GM19023 (cell line): Measurements from ENCODE around the gene TMEM167B.
A peak's percentile ranks its signal among the peaks of the same experiment; 100 is the strongest.

ENCODE experiments used
- ATAC-seq: cut with Tn5 transposase; IDR thresholded peaks from one replicate; pipeline ENCODE4 v1.9.1; 2021; ENCODE audit warnings: mild to moderate bottlenecking, moderate library complexity; ENCODE audit not compliant: unreplicated experiment

TMEM167B gene

DNA sequence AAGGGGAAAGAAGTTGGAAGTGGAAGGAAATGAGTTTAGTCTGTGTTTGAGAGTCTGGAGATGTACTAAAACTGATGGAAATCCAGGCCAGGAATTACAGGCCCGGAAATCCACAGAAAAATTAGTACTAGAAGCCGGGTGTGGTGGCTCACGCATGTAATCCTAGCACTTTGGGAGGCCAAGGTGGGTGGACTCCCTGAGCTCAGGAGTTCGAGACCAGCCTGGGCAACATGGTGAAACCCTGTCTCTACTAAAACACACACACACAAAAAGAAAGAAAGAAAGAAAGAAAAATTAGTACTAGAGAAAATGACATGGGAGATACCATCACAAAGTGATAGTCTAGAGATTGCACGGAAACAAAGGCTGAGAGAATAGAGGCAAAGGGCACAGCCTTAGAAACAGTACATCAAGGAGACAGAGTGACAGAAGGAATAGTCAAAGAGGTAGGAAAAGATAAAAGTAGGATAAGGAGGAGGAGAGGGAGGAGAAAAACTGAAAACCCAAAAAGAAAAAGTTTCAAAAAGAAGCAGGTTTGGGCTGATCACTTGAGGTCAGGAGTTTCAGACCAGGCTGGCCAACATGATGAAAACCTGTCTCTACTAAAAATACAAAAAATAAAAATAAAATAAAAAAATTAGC lies 10.0 kb upstream of the TMEM167B start:
- no peak for ATAC-seq

DNA sequence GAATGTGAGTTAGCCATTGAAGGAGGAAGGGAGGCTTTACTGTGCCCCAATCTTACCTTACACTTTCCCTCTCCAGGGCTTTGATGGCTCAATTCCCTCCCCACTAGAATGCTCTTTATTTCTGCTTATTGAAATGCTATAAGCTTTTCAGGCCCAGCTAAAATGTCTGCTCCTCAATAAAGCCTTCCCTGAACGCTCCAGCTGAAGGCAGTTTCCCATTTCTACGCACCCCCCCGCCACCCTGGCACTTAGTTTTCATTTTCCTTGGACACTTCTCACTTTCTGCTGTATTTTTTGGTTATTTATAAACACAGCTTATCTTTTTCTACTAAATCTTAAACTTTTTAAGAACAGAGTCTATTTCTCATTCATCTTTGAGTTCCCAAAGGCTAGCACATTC lies 7.1 kb upstream of the TMEM167B start:
- ATAC-seq = no peak

DNA sequence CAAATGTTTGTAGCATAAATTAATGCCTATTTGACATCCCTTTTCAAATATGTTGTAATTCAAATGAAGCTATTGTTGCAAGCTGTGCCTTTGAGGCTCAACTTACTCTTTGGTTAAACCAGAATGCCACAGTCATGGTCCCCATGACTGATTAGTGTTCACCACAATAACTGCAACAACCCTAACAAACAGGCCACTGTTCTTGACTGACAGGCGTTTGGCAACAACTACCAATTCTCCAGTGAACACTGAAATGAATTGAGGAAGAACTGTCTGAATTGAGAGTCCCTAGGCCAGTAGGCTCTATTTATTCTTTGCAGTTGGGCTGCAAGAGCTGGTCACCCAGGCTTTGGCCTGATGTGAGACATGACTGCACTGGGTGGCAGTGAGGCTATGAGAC lies 6.6 kb upstream of the TMEM167B start:
- ATAC-seq = no peak

DNA sequence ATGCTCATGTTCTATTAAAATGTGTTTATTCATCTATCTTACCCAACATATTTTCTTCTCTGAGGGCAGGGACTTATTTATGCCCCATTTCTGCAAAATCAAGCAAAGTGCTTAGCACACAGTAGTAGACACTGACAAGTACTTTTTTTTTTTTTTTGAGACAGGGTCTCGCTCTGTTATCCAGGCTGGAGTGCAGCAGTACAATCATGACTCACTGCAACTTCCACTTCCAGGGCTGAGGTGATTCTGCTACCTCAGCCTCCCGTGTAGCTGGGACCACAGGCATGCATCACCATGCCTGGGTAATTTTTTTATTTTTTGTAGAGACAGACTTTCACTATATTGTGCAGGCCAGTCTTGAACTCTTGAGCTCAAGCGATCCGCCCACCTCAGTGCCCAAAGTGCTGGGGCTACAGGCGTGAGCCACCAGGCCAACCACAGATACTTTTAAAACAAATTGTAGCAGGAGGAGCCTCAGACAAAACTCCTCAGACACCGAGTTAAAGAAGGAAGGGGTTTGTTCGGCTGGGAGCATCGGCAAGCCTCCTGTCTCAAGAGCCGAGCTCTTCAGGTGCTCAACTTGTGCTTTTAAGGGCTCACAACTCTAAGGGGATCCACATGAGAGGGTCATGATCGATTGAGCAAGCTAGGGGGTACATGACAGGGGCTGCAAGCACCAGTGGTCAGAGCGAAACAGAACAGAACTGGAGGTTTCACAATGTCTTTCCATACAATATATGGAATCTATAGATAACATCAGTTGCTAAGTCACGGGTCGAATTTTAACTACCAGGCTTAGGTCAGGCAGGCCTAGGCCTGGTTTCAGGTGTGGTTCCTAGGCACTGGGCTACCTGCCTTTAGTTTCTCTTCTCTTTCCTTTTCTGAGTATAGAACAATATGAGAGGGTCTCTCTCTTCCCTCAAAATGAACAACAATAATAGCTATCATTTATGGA lies 5.7 kb upstream of the TMEM167B start:
- no peak for ATAC-seq

DNA sequence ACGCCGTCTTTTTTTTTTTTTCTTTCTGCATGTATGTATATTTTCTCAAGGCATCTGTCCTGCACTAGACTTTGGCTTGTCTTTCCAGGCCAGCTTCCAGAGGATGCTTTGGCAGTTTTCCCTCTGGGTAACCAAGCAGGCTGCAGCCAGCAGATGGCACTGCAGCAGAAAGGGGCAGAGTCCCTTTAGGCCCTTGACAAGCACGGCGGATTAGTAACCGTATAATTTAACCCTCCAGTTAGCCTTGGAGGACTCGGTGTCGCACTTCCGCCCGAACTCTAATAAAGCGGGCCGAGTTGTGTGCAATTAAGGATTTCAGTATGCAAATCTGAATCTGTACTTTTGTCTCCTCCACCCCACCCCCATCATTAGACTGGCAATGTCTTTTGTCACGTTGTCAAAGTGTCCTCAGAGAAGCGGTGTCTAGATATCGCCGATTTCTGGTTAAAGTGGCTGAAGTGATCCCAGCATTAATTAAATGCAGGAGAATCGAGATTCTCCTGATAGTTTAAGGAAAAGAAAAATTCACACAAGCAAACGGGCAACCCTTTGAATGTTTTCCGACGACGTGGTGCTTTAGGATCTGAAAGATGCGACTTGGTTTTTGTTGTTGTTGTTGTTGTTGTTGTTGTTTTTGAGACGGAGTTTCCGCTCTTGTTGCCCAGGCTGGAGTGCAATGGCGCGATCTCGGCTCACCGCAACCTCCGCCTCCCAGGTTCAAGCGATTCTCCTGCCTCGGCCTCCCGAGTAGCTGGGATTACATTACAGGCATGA lies 1.1 kb upstream of the TMEM167B start:
- ATAC-seq = no peak

DNA sequence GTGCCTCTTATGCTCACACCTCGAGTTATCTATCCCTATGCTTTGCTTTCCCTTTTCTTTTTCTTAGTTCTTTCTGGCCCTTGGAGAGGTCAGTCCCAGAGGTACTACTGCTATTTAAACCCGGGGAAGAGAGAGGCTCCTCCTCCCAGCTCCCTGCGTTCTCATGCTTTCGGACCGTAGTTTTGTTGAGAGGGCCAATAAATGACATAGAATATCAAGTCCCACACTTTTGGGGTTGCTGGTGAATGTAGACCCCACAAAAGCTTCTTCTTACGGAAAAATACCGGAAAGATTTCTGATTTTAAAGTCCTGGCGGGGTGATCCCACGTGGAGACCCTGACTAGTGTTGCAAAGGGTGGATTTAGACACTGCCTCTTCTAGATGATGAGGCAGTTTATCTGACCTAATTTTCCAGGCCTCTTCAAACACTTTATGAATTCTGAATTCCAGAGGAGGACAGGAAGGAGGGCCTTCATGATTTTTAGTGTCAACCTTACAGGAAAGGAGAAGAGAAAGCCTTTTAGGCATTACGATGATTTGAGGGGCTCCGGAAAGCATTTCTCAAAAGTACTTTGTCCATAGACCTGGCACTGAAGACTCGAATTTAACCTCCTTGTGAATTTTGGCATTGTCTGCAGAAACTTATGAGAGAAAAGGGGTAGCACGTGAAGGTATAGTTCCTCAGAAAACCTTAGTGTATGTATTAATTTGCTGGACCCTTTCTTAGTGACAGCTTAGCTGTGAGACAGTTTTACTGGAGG lies 694 bp downstream of the TMEM167B start:
- ATAC-seq = peak; percentile 62

DNA sequence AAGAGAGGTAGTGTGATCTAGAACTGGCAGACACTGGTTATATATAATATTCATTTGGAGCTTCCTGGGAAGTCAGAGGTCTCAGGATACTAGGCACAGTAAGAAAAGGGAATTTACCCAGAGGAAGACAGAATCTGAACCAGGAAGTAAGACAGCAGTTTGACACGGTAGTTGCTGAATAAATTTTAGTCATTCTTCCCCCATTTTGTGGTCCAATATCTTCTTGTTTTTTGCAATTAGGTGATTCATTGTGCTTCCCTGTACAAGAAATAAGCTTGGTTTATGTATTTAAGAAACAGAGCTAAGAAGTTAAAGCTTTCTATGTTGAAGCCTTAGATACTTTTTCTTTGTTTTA lies 1.3 kb downstream of the TMEM167B start:
- no peak for ATAC-seq

DNA sequence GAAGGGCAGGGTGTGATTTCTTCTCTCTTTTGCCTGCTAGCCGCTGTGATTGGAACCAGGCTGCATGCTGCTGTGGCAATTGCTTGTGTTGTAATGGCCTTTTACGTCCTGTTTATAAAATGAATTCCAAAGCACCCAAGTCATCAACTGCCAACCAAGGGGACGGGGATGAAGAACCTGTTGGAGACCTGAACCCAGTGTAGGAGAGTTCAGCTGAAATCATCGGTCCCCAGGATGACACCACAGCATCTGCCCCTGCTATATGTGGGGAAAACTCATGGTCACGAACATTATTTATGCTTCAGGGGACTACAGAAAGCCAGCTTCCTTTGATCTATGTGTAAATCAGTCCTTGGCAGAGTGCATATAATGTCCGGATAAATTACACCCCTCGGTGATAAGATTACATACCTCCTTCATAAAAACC lies 3.8 kb downstream of the TMEM167B start:
- ATAC-seq = no peak

DNA sequence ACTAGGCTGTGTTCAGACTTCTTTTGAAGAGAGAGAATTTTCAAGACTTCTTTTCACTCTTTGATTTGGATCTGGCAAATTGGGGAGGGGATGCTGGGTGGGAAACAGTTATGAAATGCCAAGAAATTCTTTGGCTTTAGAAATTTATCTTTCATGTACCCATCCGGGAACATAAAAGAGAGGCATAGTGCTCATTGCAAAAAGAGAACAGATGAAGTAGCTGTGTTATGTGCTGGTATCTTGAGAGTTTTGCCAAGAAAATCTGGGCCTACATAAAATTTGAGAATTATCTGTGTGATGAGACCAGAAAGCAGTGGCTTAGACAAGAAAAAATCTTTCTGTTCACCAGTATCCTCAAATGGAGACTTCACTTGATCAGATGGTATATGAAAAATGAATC lies 4.3 kb downstream of the TMEM167B start:
- ATAC-seq = no peak

DNA sequence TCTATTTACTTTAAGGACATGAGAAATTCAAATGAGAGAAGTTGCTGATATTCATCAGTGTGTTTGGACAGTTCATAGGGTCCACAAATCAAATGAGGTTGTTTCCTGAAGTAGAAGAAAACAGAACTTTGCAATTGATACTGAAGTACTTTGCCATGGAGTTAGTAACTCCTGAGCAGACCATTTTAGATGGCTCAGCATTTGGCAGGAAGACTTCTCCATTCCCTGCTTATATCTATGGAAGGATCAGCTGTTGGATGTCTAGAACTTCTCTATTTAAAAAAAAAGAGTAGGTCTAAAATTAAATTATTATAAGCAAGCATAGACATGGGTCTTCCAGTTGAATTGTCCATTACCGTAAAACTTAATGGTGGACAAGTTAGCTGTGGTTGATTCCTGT lies 5.1 kb downstream of the TMEM167B start:
- no peak for ATAC-seq

DNA sequence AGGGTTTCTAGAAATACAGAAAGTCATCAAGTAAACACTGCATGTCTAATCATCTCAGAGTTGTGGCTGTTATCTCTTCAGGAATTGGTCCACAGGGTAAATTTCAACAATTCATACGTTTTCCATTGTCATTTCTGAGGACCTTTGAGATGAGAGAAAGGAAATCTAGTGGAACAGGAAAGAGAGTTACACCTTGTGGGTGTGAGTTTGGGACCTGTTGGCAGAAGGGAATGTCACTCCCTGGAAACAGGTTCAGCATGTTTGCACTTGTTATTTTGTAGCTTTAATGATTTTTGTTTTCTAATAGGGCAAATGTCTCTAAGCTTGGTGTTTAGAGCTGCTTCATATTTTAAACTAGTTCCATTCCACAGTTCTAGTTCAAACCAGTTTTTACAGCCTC lies 5.6 kb downstream of the TMEM167B start:
- no peak for ATAC-seq

DNA sequence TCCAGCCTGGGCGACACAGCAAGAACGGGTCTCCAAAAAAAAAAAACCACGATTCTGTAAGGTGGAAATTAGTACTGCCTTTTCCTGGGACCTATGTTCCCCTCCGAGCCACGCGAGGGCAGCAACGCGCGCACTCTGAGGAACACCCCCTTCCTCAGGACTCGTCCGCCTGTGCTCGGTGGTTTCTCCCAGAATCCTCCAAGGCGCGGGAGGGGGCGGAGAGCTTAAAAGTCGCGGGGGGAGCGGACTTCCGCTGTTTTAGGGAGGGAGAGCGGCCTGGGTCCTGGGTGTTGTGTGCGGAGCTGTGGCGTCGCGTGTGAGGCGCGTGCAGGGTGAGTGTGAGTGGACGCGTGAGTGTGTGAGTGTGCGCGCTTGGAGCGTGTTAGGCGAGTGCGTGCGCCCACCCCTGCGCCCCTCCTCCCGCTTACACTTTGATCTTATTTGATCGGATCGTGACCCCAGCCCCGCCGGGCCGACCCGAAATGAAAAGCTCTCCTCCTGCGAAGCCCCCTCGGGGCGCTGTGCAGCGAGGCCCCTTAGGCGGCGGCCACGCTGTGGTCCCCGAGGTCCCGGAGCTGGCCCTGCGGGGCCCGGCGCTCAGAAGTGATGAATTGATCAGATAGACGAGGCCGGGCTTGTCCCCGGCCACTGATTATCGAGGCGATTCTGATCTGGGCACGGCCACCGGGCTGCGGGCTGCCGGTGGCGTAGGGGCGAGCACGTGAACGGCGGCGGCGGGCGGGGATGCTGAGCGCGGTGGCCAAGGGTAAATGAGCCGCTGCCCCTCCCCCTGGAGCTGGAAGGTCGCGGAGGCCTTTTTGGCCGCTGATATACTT lies 9.6 kb downstream of the TMEM167B start:
- peak; percentile 84 for ATAC-seq

DNA sequence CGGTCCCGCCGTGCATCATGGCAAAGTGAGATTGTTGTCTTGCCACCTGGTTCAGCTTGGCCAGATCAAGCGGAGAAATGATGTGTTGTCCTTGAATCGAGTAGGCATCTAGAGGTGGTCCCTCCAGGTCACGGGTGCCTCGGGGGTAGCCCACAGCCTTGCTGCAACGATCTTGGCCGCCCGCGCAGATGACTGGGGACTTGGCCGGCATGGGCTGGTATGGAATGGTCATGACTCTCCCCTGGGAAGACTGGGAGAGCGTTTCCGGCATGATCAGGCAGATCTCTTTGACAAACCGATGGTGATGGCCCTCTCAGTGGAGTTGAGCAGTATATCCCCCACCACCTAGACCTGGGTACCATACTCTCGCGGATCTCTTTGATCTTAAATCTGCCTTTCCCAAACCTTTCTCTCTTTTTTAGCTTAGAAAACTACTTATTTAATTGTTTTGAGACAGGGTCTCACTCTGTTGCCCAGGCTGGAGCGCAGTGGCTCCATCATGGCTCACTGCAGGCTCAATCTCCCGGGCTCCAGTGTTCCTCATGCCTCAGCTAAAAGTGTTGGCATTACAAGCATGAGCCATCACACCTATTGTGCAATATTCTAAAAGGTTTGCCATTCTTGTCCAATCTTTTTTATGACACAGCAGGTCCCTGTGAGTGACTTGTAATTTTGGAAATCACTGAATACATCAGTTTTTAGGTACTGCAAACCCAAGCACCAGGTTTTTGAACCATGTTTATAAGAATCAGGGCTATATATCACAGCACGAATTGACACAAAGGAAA lies 14.0 kb downstream of the TMEM167B start:
- no peak for ATAC-seq

DNA sequence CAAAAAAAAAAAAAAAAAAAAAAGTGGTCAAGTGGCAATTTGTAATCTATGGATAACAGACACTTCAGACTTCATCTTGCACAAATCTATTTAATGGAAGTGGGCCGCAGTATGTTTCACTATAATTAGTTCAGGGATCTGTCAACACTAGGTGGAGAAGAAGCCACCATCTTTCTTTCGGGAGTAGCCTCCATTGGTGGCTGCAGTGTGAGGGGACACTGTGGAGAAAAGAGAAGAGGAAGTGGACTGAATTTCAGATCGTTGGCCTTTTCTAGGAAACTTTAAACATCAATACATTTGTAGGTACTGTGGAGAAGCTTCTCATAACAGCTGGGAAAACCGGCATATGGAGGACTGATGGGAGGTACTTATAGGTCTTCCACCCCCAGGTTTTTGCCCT lies 15.3 kb downstream of the TMEM167B start:
- no peak for ATAC-seq

DNA sequence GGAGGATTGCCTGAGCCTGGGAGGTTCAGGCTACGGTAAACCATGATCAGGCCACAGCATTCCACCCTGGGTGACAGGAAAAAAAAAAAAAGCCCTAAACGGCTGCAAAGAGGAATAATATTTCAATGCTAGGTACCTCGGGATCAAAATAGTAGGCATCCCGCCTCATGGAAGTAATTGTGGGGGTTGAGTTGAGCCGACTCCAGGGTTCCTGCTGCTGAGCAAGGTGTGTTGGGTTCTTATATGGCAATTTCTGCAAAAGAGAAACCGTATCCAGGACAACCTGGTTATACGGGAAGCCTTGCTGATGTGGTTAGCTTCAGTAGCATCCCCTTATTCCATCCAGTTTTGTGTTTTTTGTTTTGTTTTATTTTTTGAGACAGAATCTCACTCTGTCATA lies 17.2 kb downstream of the TMEM167B start:
- no peak for ATAC-seq

DNA sequence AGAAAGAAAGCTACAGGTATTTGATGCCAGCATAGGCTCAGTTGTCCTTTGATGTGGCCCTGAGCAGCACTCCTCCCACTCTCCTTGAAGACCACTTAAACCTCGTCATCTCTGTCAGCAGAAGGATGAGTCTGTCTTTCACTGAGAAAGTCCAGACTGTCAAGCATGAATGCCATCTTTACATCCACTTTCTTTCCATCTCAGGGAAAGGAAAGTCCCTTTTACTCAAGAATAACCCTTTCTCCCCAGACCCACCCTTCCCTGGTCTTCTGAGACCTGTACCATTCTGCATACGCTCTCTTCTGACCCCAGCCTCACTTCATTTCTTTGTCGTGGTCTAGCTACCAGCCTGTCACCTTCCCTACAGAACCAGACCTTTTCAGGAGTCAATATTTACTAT lies 19.3 kb downstream of the TMEM167B start:
- ATAC-seq = no peak

DNA sequence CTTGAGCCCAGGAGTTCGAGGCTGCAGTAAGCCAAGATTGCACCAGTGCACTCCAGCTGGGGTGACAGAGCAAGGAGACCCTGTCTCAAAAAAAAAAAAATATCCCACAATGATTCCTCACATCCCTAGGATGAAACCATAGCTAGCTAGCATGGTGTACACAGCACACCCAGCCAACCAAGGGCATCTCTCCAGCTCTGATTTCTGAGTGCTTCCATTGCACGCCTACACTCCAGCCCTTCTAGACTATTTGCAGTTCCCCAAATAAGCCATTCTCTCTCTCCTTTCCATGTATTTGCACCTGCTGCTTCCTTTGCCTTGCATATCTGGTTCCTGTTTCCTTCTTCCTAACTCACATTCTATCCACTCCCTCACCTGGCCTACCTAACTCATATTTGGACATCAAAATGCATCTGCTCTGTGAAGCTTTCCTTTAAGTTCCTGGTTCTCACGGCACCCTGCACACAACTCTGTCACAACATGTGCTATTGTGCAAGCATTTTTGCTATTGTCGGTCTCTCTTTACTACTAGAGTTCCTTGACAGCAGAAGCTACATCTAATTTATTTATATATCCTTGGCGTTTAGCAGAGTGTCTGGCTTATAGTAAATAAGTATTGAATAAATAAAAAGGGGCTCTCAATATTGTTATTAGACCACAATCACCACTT lies 21.0 kb downstream of the TMEM167B start:
- ATAC-seq = no peak

DNA sequence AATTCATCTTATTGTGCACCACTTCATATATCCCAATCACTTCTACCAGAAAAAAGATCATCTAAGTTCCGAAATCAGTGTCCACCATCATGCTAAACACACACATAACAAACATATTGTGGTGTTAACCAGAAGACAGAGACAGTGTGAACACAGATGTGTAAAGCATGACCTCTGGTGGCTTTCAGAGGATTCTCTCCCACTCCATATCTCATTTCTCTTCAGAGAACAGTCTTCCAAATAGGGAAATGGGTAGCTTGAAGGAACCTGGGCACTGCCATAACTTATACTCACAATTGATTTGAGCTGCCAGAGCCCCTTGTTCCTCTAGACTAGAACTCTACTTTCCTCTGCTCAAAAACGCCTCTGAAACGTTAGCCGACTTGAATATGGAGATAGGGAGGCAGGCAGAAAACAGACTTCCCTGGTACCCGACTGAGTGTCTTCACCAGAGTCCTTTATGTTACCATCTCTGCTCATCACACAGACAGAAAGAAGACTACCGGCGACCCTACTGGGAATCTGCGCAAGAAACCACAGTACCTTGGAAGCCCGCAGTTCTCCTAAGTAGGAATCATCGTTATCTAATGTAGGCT lies 21.6 kb downstream of the TMEM167B start:
- ATAC-seq = peak; percentile 40
